ENCODE results near the gene PTPRF.
A peak's percentile ranks its signal among the peaks of the same experiment; 100 is the strongest.

PTPRF gene

GRCh38 chr1:43513471-43514173, 17.1 kb upstream of the PTPRF start:
- DNase-seq, result no peak

GRCh38 chr1:43518935-43519686, 11.6 kb upstream of the PTPRF start:
- no peak for DNase-seq

- peak; percentile 20 for DNase-seq
Observed at GRCh38 chr1:43520100-43520778, 10.4 kb upstream of the PTPRF start.

- no peak for DNase-seq
Observed at GRCh38 chr1:43521078-43521477, 9.6 kb upstream of the PTPRF start.

- no peak for DNase-seq
Observed at GRCh38 chr1:43521756-43522155, 8.9 kb upstream of the PTPRF start.

- no peak for DNase-seq
Observed at GRCh38 chr1:43522431-43522775, 8.3 kb upstream of the PTPRF start.

- peak; percentile 17 for DNase-seq
Observed at GRCh38 chr1:43522776-43523480, 7.8 kb upstream of the PTPRF start.

GRCh38 chr1:43524804-43525203, 5.9 kb upstream of the PTPRF start:
- DNase-seq, result peak; percentile 8

- no peak for DNase-seq
Observed at GRCh38 chr1:43526002-43526401, 4.7 kb upstream of the PTPRF start.

GRCh38 chr1:43527111-43527878, 3.4 kb upstream of the PTPRF start:
- DNase-seq, result no peak

- DNase-seq, result peak; percentile 80
Observed at GRCh38 chr1:43529206-43529731, 1.4 kb upstream of the PTPRF start.

GRCh38 chr1:43531107-43531905, 623 bp downstream of the PTPRF start:
- peak; percentile 65 for DNase-seq

GRCh38 chr1:43531906-43532584, 1.4 kb downstream of the PTPRF start:
- DNase-seq, result peak; percentile 33

- DNase-seq, result no peak
Observed at GRCh38 chr1:43532716-43533115, 2.0 kb downstream of the PTPRF start.

GRCh38 chr1:43533584-43533983, 2.9 kb downstream of the PTPRF start:
- no peak for DNase-seq

- DNase-seq, result no peak
Observed at GRCh38 chr1:43534256-43534655, 3.6 kb downstream of the PTPRF start.

GRCh38 chr1:43536196-43536863, 5.6 kb downstream of the PTPRF start:
- DNase-seq, result peak; percentile 56

GRCh38 chr1:43536864-43537358, 6.2 kb downstream of the PTPRF start:
- DNase-seq, result no peak

- DNase-seq, result no peak
Observed at GRCh38 chr1:43537423-43538142, 6.9 kb downstream of the PTPRF start.

All from NCI-H69 (cell line).